ENCODE results near the gene ANGEL1.

ANGEL1 gene, protein sequence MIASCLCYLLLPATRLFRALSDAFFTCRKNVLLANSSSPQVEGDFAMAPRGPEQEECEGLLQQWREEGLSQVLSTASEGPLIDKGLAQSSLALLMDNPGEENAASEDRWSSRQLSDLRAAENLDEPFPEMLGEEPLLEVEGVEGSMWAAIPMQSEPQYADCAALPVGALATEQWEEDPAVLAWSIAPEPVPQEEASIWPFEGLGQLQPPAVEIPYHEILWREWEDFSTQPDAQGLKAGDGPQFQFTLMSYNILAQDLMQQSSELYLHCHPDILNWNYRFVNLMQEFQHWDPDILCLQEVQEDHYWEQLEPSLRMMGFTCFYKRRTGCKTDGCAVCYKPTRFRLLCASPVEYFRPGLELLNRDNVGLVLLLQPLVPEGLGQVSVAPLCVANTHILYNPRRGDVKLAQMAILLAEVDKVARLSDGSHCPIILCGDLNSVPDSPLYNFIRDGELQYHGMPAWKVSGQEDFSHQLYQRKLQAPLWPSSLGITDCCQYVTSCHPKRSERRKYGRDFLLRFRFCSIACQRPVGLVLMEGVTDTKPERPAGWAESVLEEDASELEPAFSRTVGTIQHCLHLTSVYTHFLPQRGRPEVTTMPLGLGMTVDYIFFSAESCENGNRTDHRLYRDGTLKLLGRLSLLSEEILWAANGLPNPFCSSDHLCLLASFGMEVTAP

DNA sequence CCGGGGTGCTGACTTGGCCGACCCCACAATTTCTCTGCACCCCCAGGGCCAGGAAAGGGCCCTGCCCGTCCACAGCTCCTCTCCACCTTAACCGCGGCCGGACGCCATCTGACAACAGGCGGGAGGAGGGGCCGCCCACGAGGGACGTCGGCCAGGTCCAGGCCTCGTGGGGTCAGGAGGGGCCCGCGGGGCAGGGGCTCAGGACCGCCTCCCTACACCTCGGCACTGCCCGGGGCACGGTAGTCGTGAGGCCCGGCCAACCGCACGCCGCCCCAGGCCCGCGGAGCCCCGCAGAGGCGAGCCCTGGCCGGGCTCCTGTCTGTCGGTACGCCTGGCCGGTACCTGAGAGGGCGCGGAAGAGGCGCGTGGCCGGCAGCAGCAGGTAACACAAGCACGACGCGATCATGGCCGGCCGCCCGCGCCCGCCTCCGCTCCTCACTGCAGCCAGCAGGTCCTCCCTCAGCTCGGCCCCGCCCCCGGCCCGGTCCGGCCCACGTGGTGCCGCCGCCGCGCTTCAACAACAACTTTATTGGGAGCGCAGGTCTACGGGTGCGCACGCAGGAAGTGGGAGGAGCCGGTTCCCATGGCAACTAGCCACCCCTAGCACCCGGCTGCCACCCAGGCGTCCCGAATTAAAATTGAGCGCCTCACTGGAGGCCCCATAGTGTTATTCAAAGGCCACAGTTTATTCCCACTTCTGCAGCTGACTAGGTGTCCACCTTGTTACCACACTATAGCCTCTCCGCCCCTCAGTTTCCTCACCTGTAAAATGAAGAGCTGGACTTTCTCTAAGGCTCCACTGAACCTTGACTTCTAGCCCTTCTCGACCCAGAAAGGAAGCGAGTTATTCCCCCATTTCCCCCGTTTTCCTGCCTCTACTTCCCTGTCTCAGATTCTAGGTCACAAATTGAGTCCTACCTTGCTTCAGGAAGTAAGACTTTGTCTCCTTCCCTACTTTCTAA, at the start of gene ANGEL1:
Gene ANGEL1 (minus strand): TSS at position 461 of the 962 bp plus-strand sequence. CDS start 55 bp downstream, at position 406.
- no peak for FAIRE-seq

DNA sequence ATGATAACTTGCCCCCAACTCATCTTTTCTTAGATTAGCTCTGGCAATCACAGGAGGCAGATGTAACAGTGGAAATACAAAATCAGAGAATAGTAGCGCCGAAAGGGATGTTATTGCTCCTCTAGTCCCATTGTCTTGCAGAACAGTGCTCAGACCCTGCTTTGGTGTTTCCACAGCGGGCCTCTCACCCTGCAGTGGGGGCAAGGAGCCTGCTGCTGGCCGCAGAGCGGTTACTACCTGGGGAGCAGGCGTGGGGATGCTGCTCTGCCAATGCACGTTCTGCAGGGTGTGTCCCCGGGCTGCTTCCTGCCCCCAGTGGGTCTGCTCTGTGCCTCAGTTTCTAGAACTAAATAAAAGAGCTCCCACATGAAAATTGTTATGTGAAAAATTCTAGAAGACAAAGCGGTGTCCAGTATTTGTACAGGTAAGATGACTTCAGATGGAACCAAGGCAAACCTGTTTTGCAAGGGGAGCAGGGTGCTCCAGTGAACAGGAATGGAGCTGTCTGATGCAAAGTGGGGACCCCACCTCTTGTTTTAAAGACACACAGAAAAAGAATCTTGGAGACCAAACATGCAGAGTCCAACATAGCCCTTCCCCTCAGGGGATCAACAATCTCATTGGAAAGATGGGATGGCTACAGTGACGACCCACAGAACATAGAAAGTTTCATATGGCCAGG, 49.0 kb upstream of the ANGEL1 start:
- FAIRE-seq: no peak

DNA sequence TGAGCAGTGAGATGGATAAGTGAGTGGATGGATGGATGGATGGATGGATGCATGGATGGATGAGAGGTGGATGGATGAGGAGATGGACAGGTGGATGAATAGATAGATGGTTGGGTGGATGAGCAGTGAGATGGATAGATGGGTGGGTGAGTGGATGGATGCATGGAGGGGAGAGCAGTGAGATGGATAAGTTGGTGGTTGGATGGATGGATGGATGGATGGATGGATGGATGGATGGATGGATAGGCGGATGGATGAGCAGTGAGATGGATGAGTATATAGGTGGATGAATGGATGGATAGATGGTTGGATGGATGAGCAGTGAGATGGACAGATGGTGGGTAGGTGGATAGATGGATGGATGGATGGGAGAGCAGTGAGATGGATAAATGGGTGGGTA, 44.1 kb upstream of the ANGEL1 start:
- FAIRE-seq: no peak

DNA sequence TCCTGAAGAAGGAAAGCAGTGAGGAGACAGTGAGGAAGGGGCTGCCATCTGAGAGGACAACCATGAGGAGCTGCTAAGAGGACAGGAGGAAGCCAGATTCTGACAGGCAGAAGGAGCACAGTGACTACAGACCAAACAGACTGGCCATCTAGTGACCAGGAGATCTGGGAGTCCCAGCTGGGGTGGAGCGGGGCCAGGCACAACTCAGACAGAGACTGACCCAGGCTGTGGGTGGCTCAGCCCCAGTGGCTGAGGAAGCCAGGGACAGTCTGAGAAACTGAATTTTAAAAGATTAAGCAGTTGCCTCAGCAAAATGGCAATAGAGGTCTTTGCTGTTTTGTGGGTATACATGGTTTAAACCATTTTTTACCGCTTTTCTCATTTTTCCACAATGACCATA, 42.4 kb upstream of the ANGEL1 start:
- no peak for FAIRE-seq

DNA sequence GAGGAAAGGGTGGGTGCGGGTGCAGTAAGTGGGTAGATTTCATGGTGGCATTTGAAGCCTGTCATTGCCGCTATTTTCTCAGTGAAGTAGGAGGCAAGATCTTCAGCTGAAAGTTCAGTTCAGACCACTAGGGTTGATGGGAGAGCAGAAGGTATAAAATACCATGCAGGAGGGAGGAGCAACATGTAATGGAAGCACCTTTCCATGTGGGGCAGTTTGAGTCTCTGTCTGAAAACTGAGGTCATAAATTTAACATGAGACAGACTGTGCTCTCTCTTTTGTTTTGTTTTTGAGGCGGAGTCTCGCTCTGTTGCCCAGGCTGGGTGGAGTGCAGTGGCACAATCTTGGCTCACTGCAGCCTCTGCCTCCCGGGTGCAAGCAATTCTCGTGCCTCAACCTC, 36.2 kb upstream of the ANGEL1 start:
- no peak for FAIRE-seq

DNA sequence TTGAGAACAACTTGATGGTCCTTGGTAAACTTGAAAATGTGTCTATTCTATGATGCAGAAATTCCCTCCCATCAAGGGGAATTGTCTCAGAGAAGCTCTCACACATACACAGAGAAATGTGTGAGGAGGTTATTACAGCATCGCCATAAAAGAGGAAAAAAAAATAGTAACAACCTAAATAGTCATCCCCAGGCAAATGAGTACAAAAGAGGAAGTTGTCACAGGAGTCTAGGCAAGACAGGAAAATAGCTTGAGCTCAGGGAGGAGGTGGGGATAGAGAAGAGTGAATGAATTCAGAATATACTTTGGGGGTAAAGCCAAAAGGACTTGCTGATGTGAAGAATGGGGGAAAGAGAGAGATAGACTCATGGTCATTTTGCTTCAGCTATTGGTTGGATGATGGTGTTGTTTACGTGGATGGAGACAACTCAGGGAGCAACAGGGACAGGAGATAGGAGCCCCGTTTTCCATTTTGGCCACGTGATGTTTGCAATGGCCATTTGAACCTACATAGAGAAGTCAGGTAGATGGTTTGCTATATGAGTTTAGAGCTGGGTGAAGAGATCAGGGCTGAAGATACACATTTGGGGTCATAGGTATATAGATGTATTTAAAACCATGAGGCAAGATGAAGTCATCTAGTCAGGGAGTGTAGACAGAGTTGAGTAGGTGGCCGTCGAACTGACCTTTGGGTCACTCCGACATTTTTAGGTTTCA, 33.8 kb upstream of the ANGEL1 start:
- FAIRE-seq: no peak

DNA sequence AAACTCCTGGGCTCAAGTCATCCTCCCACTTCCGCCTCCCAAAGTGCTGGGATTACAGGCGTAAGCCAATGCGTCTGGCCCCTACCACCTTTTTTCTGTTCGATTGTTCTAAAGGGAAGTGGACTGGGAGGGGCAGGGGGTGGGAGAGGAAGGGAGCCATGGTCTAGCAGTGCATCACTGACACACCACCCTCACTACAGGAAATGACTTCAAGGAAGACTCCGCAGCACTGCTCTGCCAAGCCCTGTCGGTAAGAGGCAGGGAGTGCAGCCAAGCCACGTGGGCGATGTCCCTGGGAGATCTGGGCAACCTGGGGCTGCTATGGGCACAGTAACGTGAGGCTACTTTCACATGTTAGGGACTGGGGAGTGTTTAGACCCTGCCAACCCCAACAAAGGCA, 31.5 kb upstream of the ANGEL1 start:
- no peak for FAIRE-seq

DNA sequence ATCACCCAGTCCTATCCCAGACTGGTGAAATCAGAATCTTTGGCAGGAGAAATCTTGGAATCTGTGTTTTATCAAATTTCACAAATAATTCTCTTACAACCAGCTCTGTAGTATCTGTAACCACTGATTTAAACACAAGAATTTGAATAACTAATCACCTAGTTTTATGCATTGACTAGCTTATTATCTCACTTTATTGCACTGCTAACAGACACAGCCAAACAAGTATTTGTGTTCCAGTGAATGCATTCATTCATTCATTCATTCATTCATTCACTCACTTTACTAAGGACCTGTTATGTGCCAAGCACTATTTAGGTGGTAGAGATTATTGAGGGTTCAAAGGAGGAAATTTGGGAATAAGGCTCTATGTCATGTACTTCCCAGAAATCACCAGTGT, 29.7 kb upstream of the ANGEL1 start:
- no peak for FAIRE-seq

DNA sequence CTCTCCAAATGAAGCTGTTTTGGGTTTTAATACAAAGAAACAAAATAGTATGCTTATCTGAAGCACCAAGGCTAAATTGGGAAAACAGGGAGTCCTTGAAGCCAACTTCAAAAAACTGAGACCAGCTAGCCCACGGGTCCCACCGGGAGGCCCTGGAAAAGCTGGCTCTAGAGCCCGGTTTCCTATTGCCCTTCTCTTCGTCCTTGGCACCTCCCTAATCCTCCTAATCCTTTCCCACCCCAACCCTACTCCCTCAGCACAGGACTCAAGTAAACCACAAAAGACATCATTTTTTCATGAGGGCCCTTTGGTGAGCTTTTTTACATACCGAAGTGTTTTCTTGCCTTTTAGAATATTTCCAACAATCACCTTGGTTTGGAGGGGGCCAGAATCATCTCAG, 24.8 kb upstream of the ANGEL1 start:
- no peak for FAIRE-seq

DNA sequence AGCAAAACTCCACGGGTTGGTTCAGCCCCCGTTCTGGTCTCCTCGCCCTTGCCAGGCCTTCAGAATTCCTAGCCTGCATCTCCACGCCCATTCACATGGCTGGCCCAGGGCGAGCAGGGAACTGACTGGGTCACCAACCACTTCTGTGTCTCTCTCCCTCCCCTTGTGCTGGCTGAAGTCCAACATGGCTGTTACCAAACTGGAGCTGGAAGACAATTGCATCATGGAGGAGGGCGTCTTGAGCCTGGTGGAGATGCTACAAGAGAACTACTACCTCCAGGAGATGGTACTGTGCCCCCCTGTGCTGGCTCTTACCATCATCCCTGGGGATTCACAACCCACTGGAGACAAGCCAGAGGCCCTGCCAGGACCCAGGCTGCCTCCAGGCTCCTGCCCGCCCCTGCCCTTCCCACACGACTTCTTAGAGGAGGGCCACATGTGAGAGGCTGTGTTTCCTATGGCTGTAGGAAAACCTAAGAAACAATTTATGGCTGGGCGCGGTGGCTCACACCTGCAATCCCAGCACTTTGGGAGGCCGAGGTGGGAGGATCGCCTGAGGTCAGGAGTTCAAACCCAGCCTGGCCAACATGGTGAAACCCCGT, 23.4 kb upstream of the ANGEL1 start:
- FAIRE-seq: no peak

DNA sequence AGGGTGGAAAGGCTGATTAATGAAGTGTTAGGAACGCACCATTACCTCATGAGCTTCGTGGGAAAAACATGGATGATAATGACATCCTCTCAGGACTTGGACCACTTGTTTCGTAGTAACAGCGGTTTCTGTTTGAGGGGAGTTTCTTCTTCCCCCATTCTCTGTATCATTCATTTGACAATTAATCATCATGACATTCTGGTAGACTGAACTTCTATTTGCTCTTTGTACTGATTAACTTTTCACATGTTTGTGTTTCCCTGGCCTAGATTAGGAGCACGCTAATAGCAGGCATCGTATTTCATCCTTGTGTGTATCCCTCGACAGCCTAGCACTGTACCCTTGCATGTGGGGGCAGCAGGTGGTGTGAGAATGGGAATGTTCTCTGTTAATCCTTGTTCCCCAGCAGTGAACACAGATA, 21.6 kb upstream of the ANGEL1 start:
- FAIRE-seq: no peak

DNA sequence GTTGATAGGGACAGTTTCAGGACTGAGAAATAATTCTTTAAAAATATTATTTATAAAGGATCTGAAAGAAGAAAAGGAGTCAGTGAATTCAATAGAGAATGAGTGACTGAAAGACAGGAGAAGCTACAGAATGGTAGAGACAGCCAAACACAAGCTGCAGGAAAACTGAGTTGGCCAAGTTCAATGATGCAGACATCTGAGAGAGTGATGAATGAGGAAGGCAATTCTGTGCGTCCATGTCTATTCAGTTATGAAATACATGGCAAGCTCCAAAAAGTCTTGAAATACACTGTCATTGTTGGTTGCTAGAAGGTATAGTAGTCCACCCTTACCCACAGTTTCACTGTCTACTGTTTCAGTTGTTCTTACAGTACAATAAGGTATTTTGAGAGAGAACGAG, 20.3 kb upstream of the ANGEL1 start:
- no peak for FAIRE-seq

DNA sequence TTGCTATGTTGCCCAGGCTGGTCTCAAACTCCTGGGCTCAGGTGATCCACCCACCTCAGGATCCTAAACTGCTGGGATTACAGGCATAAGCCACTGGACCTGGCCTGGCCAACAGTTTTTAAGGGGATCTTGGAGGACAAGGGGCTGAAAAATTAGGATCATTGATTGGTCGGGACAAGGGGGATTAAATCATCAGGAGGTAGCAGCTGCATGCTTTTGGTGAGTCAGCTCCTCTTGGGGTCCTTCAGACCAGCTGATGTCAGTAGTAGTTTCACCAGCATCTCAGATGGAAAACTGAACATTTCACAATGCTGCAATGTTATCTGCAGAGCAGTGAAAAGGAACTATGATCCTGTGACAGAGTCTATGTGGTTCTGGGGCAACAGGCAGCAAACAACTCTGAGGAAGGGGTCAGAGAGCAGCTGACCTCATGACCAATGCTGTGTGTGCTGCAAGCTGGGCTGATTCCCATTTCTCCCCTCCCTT, 19.9 kb upstream of the ANGEL1 start:
- FAIRE-seq: no peak

DNA sequence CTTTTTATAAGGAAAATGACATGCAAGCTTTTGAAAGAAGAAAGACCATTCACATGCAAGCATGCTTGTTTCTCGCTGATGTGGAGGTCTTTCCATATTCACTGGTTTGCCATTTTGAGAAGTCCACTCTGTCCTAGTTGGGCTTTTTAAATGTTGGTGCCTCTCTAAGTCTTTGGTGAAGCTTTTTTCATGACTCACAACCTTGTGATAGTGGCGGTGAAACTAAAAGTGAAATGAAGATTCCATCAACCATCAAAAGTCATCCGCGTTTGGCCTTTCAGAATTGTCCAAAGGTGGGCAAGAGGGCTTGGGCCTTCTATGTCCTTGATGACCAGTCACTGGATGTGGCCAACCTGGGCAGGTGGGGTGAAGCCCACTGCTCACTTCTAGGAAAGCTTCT, 17.9 kb upstream of the ANGEL1 start:
- no peak for FAIRE-seq

DNA sequence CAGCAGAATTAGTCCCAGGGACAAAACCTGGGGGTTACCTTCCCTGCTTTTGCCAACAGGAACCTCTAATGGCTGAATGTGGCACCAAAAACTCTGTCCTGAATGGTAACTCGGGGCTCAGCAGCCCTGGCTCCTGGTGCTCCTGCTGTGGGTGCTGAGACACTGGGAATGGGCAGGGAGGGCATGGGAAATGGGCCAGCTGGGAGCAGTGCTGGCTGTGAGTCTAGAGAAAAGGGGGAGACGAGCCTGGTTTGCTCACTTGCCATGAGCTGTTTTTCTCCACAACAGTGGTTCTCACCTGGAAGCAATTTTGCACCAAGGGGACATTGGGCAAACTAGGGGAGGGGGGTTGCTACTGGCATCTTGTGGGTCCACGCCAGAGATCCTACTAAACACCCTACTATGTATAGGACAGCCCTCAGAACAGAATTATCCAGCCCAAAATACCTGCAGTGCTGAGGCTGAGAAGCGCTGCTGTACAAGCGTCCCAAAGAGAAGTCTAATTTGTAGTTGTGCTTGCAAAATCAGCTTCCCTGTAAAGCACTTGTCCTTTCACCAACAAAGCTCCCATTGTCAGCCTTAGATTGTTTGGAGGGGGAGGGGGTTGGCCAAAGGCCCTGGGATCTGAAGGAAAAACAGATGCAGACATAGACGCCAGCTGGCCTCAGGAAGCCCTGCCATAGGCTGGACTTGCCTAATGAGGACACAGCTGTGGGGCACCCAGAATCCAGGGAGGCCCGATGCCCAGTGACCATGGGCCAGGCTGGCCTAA, 17.2 kb upstream of the ANGEL1 start:
- FAIRE-seq: no peak

DNA sequence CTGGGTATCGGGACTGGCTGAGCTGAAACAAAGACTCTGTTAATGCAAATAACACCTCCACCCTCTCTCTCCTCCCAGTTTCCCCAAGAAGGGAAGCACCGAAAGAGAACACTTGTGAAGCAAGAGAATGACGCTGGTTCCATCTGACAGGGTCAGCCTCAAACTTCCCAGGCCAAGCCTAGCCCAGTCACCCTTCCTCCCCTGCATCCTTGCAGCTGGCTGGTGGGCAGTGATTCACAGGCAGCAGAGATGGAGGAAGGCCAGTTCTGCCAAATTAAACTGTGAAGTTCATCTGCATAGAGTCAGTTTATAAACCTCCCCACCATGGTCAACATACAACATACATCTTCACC, 16.3 kb upstream of the ANGEL1 start:
- no peak for FAIRE-seq

DNA sequence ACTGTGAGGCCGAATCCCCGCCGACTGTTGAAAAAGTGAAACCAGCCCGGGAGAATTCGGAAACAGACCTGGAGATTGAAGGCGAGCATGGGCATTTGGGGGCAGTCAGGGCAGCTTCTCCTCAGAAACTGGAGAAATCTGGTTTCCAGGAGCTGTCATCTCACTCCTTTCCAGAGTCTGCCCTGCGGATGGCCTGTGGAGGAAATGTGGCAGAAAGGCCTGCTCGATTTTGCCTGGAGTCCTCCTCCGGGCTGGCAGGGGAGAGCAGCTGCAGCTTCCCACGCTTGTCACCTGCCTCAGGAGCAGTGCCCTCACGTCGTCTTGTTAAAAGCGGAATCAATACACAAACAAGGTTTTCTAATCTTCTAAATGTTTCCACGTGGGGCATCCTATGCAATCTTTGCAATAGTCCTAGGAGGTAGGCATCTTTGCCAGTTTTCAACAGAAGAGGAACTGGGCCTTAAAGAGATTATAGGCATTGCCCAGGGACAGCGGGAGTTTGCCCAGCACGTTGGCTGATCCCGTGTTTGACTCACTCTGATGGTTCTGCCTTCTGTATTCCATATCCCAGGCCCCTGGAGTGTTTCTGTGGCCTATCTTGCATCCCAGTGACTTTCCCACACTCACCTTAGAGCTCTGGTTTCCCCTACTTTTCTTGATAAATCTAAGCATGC, 15.8 kb upstream of the ANGEL1 start:
- FAIRE-seq: no peak

DNA sequence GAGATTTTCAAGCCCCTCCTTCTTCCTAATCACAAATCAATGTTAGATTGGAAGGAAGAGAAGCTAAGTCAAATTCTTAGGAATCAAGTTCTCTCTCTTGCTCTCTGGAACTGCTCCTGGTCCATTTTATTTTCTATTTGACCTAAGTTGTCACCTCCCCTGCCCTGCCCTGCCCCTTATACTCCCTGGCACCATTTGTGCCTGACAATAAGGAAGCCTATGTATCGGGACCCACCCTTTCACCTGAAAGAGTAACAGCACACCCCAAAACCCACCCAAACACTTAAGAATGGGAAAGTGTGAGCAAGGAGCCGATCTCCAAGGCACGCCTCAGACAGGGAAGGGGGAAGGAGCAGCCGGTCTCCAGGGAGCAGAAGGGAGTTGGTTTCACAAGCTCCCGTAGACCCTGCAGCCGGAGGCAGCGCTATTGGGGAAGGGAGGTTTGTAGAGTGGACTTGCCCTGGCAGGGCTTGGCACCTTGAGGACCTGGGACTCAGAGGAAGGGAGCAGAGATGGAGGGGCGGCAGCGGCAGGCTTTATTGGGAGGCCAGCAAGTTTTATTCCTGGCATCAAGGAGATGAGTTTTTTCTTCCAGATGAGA, 15.1 kb upstream of the ANGEL1 start:
- no peak for FAIRE-seq

DNA sequence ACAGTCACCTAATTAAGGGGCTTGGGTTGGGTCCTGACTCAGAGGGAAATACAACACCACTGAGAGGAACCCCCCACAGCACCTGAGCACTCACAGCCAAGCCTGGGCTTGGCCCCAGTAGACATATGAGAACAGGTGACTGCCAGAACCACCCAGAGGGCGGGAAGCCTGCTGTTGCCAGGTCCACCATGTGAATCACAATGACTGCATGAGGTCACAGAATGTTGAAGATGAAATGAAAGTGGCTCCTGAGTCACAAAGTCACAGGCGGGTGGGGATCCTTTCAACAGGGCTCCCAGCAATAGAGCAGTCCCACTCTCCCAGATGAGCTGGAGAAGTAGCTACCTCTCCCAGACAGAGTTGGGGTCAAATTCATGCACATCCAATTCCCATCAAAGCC, 13.4 kb upstream of the ANGEL1 start, which contains the start of gene LRRC74A:
Gene LRRC74A (plus strand): TSS at position 287 of the 400 bp plus-strand sequence. CDS start 290 bp downstream, outside the sequence.
- FAIRE-seq: no peak
